ENCODE results near the gene ZNF12. TPM values are rescaled to one million over a fixed set of nuclear protein-coding genes. Genes with fewer than 3 reads are reported as not detected.
"Not testable (repeated sequence)": the region's sequence is repeated elsewhere in the genome, so short reads cannot be mapped to it uniquely, and the experiment has no call there.

The ZNF12 gene
- total RNA-seq, 2 donors from 2014 or later = 13.0 to 22.7 TPM

GRCh38 chr7:6718124-6718523 is 11.4 kb upstream of the ZNF12 start:
- WGBS, 2 donors = 50 to 52% methylated on average over 6 of the region's 6 CpGs
- Histone ChIP-seq H3K27ac (no peak overlapping the region), H3K4me1 (no peaks in the 10 kb centered on the region), H3K36me3 (replicated peaks in 1 of 2; ENCODE audit: insufficient read depth in 1 of 2, low read depth in 2 of 2) (no peaks in the 10 kb centered on the region), H3K27me3 (no peaks in the 10 kb centered on the region), H3K4me3 (no peak overlapping the region), H3K9me3 (no peaks in the 10 kb centered on the region)
- ATAC-seq (no peak), DNase-seq (no peak)
- intact Hi-C loops (cut with DNase I) = no loop called here
- TF ChIP-seq, protein P1, sequence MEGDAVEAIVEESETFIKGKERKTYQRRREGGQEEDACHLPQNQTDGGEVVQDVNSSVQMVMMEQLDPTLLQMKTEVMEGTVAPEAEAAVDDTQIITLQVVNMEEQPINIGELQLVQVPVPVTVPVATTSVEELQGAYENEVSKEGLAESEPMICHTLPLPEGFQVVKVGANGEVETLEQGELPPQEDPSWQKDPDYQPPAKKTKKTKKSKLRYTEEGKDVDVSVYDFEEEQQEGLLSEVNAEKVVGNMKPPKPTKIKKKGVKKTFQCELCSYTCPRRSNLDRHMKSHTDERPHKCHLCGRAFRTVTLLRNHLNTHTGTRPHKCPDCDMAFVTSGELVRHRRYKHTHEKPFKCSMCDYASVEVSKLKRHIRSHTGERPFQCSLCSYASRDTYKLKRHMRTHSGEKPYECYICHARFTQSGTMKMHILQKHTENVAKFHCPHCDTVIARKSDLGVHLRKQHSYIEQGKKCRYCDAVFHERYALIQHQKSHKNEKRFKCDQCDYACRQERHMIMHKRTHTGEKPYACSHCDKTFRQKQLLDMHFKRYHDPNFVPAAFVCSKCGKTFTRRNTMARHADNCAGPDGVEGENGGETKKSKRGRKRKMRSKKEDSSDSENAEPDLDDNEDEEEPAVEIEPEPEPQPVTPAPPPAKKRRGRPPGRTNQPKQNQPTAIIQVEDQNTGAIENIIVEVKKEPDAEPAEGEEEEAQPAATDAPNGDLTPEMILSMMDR (IDR thresholded peaks at IDR 0.05) = no peak

- H3K27ac ChIP-seq; intact Hi-C loops (cut with DNase I): not testable (repeated sequence)
- 65 to 84% methylated on average over 8 to 9 of the region's 9 CpGs for WGBS, 2 donors
Observed at GRCh38 chr7:6715898-6716297, 9.2 kb upstream of the ZNF12 start.

DNA sequence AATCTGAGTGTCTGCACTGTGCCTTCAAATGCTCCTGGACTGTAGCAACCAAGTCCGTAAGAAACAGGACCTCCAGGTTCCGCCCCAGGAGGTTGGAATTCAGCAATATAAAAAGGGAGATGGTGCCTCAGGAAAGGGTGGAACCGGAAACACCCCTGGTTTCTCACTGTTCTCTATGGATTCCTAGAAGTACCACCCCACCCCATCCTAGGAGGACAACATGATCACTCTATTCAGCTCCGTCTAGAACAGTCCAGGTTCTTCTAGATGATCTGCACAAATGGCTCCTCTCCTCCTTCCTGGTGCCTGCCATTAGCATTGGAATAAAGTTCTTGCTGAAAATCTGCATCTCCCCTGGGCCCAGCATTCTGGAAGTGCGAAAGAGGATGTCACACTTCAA is 7.6 kb upstream of the ZNF12 start:
- 57 to 78% methylated on average over 4 to 5 of the region's 5 CpGs for WGBS, 2 donors
- intact Hi-C loops (cut with DNase I) = no loop called here

More at GRCh38 chr7:6715898-6716297, 9.2 kb upstream of the ZNF12 start:
- H3K4me1 ChIP-seq; H3K36me3 ChIP-seq (replicated peaks in 1 of 2; ENCODE audit: insufficient read depth in 1 of 2, low read depth in 2 of 2); ATAC-seq; DNase-seq; H3K27me3 ChIP-seq; H3K9me3 ChIP-seq; H3K4me3 ChIP-seq: not testable (repeated sequence)

GRCh38 chr7:6709808-6710207 is 3.1 kb upstream of the ZNF12 start:
- Histone ChIP-seq H3K4me3 (no peak overlapping the region), H3K9me3 (no peaks in the 10 kb centered on the region), H3K36me3 (replicated peaks in 1 of 2; ENCODE audit: insufficient read depth in 1 of 2, low read depth in 2 of 2) (no peaks in the 10 kb centered on the region), H3K27ac (no peak overlapping the region), H3K27me3 (no peaks in the 10 kb centered on the region), H3K4me1 (peaks cover 17% of the 10 kb centered on the region)
- ATAC-seq (no peak), DNase-seq (no peak)
- 77 to 82% methylated on average over 6 of the region's 6 CpGs for WGBS, 2 donors
- intact Hi-C loops (cut with DNase I) = no loop called here
- TF ChIP-seq, protein P1 (IDR thresholded peaks at IDR 0.05) = no peak
- no peak for TF ChIP-seq POLR2A (IDR thresholded peaks at IDR 0.05)

More for the DNA sequence above, 7.6 kb upstream of the ZNF12 start:
- no peak overlapping the region for H3K27ac ChIP-seq
- DNase-seq = no peak
- TF ChIP-seq POLR2A (IDR thresholded peaks at IDR 0.05) = no peak
- TF ChIP-seq, protein P1 (IDR thresholded peaks at IDR 0.05) = no peak
- no peaks in the 10 kb centered on the region for H3K36me3 ChIP-seq (replicated peaks in 1 of 2; ENCODE audit: insufficient read depth in 1 of 2, low read depth in 2 of 2)
- no peak for ATAC-seq
- H3K4me1 ChIP-seq = no peaks in the 10 kb centered on the region
- no peaks in the 10 kb centered on the region for H3K27me3 ChIP-seq
- no peak overlapping the region for H3K4me3 ChIP-seq
- no peaks in the 10 kb centered on the region for H3K9me3 ChIP-seq

- DNase-seq = no peak
- no peak overlapping the region for H3K27ac ChIP-seq
- intact Hi-C loops (cut with DNase I) = no loop called here
- WGBS, 2 donors = 79 to 80% methylated on average over 3 of the region's 3 CpGs
- H3K36me3 ChIP-seq (replicated peaks in 1 of 2; ENCODE audit: insufficient read depth in 1 of 2, low read depth in 2 of 2) = peaks cover 4 to 5% of the 10 kb centered on the region in 2 donors
- H3K4me3 ChIP-seq = no peak overlapping the region
- H3K4me1 ChIP-seq = peaks cover 27% of the 10 kb centered on the region
- ATAC-seq = no peak
- TF ChIP-seq, protein P1 (IDR thresholded peaks at IDR 0.05) = no peak
- TF ChIP-seq POLR2A (IDR thresholded peaks at IDR 0.05) = no peak
- H3K9me3 ChIP-seq = no peaks in the 10 kb centered on the region
- no peaks in the 10 kb centered on the region for H3K27me3 ChIP-seq
Observed at GRCh38 chr7:6708304-6708703, 1.6 kb upstream of the ZNF12 start.
